NCI-H524 (cell line): Measurements from ENCODE around the gene SYCP2L.
A peak's percentile ranks its signal among the peaks of the same experiment; 100 is the strongest.
"Not testable (repeated sequence)": the region's sequence is repeated elsewhere in the genome, so short reads cannot be mapped to it uniquely, and the experiment has no call there.

Source experiments
- DNase-seq, 2 experiments: peaks; one replicate each; lab custom pipeline; 2025; lab: John Stamatoyannopoulos, UW

SYCP2L gene

DNA sequence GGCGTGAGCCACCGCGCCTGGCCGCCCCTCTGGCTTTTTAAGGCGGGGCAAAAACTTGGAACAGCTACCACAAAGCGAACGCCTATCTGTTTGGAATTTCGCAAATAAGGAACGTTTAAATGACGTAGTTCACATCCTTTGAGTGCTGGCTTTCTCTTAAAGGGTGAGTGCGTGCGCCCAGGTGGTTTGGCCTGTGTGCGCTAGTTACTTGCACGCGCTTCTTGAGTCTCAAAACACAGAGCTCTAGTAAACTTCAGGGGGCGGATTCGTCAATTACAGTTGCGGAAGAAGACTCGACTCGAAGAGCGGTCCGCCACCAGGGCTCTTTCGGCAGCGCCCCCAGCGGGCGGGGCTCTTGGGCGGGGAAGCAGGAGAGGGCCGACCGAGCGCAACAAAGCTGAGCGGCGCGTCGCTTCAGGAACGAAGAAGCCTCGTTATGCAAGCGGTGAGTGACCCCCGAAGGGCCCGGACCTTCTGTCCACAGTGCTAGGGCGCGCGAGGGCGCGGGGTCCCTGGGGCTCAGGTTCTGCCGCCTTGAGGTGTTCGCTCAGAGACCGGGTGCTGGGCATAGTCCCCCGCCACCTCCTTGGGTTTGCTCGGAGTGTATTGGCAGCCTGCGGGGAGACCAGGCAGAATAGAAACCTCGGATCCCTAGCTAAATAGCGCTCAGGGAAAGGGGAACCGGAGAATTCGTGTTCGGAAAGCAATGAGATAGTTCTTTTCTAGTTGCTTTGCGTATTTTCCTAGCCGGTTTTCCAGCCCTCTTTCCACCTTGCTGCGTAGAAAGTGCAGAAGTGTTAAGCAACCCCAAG, at the start of gene SYCP2L:
TSS of gene SYCP2L (plus strand) at position 362 of the 812 bp plus-strand sequence. CDS start at position 437, 75 bp downstream.
- DNase-seq = peak; percentile 78 to 91

DNA sequence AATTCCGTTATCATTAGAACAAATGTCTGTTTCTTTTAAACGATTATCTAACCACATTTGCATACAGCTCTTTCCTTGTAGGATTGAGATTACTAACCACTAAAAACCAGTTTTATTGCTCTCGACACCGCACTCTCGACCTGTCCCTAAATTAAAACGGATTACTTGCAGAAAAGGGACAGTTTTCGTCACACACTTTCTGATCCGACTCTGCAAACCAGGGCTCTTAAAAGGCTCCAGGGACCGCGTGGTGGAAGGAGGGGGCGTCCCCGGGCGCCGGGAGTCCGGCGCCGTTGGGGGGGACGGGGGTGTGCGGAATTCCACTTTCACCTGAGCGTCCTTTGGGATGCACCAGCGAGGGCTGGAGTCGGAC, 49.2 kb upstream of the SYCP2L start:
- DNase-seq = peak in 1 of 2 experiments; percentile 21

GRCh38 chr6:10837995-10838793, 48.7 kb upstream of the SYCP2L start, which contains the start of gene MAK:
MAK (minus strand) TSS chr6:10838539; CDS start chr6:10830648, 7,891 bp downstream.
- DNase-seq = peak; percentile 82 to 87

- DNase-seq = no peak
Measured at GRCh38 chr6:10838794-10839333, 48.0 kb upstream of the SYCP2L start.

DNA sequence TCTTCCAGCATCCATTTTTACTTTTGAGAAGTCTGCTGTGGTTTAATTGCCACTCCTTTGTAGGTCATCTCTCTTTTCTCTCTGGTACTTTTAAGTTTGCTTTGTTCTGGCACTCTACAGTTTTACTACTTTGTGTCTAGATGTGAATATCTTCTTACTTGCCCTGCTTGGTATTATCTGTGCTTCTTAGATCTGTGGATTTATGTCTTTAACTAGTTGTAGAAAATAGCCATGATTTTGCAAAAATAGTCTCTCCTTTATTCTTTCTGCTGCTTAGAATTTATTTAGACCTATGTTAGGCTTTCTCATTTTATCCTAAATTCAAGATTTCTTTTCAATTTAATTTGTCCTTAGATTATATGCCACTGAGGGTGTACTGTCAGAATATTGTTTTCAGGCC, 43.3 kb upstream of the SYCP2L start:
- no peak for DNase-seq

GRCh38 chr6:10847684-10848083, 39.2 kb upstream of the SYCP2L start:
- DNase-seq = peak in 1 of 2 experiments; percentile 14

DNA sequence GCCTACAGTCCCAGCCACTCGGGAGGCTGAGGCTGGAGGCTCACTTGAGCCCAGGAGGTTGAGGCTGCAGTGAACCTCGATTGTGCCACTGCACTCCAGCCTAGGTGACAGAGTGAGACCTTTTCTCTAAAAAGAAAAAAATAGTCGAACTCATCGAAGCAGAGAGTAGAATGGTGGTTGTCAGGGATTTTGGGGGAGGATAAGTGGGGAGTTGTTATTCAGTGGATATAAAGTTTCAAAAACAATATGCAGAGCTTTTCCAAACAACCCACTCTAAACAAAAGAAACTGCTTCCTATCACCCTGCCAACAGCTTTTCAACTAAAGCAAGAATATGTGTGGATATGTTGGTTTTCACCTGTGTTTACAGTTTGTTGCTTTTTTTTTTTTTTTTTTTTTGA, 37.0 kb upstream of the SYCP2L start:
- DNase-seq = no peak

DNA sequence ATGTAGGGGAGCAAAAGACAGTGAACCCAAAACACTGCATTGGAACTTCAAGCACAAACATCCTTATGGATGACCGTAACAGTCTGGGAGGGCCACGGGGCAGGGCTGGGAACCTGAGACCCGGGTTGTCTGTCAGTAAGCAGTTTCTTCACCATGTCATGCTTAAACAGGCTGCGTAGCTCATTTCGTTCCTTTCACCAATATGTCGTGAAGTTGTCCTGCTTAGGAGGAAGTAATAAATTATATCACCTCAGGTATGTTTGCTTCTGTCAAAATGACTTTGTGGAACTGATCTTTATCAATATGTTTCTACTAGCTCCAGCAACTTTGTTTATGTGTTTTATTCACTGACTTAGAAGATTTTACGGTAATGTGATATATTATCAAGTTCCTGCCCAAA, 36.1 kb upstream of the SYCP2L start:
- no peak for DNase-seq

DNA sequence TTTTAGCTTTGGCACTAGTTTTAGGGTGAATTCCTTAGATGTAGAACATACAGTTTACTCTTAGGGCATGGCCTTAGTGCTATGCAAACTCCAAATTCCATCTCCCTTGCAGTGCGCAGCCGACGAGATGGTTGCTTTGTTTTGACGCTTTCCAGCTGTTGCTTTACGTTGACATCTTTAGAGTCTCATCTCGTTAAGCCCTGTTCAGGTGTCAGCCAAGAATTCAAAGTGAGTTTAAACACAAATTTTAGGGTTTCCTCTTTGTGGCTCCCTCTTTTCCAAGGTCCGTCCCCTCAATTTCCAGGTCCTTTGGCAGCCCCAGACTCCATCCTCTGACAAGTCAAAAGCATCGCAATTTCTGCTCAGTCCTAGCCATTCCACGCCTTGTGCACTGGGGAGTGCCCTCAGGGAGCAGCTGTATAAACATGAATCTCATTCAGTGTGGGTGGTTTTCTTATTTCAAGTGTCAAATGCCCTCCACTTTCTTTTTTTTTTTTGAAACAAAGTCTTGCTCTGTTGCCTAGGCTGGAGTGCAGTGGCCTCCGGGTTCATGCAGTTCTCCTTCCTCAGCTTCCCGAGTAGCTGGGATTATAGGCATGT, 34.4 kb upstream of the SYCP2L start:
- DNase-seq = no peak

DNA sequence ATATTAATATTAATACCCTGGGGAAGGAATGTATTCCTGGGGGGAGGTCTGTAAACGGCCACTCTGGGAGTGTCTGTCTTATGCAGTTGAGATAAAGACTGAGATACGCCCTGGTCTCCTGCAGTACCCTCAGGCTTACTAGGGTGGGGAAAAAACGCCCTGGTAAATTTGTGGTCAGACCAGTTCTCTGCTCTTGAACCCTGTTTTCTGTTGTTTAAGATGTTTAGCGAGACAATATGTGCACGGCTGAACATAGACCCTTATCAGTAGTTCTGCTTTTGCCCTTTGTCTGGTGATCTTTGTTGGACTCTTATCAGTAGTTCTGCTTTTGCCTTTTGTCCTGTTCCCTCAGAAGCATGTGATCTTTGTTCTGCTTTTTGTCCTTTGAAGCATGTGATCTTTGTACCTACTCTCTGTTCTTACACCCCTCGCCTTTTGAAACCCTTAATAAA, 33.0 kb upstream of the SYCP2L start:
- DNase-seq = not testable (repeated sequence)

DNA sequence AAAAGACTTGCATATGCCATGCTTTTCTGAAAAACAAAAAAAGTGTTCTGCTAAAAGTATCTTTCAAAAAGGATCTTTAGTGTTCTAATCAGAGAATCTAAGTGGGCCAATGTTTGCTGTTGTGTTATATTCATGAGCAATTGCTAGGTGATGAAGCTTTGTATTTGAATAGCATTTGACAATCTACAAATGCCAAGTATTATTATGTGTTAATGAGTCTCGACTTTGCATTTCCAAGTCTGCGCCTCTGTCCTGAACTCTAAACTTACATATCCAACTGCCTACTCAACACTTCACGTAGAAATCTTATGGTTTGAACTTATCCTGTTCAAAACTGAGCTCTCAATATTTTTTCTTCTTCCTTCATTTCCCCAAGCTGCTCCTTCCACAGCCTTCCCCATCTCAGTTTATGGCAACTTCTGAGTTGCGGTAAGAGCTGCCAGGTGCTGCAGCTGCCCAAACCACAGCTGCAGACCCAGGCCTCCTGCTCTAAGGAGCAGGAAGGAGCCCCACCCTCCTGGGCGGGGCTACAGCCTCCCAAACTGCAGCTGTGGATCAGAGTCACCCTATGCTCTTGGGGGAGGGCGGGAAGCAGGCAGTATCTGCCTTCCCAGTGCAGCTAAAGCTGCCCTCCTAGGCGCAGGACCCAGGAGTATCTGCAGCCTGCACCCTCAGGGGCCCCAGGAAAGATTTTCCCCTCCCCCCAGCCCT, 31.8 kb upstream of the SYCP2L start:
- DNase-seq = no peak

- no peak for DNase-seq
Measured at GRCh38 chr6:10857259-10857658, 29.6 kb upstream of the SYCP2L start.

GRCh38 chr6:10861086-10861485, 25.8 kb upstream of the SYCP2L start:
- no peak for DNase-seq

DNA sequence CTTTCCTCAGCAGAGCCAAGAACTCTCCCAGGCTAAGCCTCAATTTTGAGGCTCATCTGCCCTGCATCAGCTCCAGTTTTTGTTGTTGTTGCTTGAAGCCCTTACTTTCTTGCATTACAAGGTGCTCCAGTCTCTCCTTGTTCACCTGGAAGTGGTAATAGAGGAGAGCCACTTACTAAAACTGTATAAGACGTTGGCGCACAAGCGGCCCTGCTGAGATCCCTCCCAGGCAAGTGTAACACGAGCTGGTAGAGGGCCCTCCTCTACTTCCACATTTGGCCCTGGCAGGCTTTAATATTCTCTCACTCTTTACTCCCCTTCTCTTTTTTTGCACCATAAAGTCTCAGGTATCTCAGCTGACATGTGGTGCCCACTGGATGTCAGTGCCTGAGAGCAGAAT, 24.5 kb upstream of the SYCP2L start:
- DNase-seq = no peak

GRCh38 chr6:10863031-10863430, 23.8 kb upstream of the SYCP2L start:
- DNase-seq = not testable (repeated sequence)

DNA sequence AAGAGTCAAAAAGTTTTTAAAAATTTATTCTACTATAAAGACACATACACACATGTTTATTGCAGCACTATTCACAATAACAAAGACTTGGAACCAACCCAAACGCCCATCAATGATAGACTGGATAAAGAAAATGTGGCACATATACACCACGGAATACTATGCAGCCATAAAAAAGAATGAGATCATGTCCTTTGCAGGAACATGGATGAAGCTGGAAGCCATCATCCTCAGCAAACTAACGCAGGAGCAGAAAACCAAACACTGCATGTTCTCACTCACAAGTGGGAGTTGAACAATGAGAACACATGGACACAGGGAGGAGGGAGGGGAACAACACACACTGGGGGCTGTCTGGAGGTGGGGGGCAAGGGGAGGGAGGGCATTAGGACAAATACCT, 20.1 kb upstream of the SYCP2L start:
- DNase-seq = not testable (repeated sequence)

- no peak for DNase-seq
Measured at GRCh38 chr6:10867952-10868351, 18.9 kb upstream of the SYCP2L start.

DNA sequence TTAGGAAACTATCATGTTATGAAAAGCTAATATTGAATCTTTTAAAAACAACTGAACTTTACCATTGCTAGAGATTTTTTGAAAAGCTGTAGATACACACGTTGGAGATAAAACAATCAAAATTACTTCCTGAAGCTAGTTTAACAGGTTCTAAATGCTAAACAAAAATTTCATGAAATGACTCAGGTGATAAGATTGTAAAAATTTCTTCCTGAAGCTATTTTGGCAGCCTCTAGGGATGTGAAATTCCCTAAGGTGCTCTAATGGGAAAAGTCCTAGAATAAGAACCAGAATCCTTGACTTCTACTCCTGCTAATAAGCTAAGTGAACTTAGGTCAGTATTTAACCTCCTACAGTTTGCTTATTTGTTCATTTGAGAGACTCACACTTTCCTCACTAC, 13.5 kb upstream of the SYCP2L start:
- no peak for DNase-seq

DNA sequence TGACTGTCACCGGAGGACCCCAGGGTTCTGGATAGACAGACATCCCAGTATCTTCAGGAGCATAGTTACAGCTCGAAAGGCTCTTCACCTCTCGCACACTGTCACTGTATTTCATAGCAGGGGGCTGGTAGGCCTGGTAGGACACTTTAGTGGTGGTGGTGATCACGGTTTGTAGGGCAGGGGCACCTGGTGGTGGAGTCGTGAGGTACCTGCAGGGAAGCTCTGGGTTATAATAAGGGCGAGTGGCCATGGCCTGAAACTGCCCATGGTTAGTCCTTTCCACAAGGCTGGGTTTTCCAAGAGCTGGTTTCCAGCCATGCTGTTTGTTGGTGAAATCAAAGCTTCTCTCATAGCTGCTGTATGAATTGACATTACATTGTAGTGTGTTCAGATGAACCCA, 12.6 kb upstream of the SYCP2L start:
- DNase-seq = no peak

DNA sequence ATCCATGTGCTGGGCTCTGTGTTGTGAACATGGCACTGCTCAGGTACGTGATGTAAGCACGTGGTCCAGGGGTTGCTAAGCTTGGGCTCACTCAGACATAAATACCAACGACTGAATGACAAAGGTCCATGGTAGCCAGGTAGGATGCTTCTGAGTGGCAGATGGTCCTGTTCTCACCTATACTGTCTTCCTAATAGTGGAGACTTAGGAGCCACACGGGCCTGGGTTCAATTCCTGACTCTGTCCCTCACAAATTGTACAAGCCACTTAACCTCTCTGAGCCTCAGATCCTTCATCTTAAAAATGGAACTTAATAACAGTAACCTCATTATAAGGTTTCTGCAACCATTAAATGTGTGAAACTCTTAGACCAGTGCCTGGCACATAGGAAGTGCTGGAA, 11.8 kb upstream of the SYCP2L start:
- no peak for DNase-seq

DNA sequence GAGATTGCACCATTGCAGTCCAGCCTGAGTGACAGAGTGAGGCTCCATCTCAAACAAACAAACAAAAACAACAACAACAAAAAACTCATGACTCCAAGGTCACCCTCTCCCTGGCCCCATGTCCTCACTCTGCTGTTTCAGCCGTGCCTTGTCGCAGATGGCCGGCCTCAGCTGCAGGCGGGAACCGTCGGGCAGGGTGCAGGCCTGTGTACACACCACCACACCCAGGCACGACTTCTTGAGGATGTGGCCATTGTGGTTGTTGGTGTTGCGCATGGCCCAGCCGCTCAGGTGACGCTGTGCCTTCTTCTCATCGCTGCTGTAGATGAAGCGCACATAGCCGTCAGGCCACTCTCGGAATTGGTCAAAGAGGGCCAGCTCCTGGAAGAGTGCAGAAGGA, 9.8 kb upstream of the SYCP2L start:
- no peak for DNase-seq

DNA sequence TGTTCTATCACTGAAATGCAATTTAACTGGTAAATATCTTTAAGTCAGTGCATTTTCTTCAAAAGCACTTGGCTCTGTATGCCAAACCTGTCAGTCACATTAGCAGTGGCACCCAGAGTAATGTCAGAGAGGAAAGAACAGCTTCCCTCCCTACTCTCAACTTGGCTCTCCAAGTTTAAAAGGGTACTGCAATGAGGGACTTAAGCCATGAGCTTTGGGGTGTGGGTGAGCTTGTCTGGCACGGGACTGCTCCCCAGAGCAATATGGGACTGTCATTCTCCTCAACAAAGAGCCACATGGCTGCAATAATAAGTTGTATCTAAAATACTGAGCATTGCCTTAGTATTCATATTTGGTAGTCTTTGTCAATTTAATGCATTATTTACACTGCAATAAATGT, 9.0 kb upstream of the SYCP2L start:
- no peak for DNase-seq
